Ascending aorta (tissue), 2 donors: ENCODE results near the gene DIPK1B. TPM values are rescaled to one million over a fixed set of nuclear protein-coding genes. Genes with fewer than 3 reads are reported as not detected.
A peak's percentile ranks its signal among the peaks of the same experiment; 100 is the strongest.

Source experiments
- DNase-seq, 2 donors: peaks; one replicate each; pipeline ENCODE4 v3.0.0-alpha.2; 2019; ENCODE audit warnings: low spot score in 2 of 2
- H3K27ac ChIP-seq, 2 donors: fragments of 200-600 bp; sonication (generic); one replicate each; pipeline ENCODE4 v1.5.1; 2016 to 2017; ENCODE audit warnings: mild to moderate bottlenecking in 1 of 2
- H3K27me3 ChIP-seq: fragments of 200-600 bp; sonication (generic); one replicate; pipeline ENCODE4 v1.5.1; 2017
- H3K36me3 ChIP-seq, 2 donors: fragments of 200-600 bp; sonication (generic); one replicate each; pipeline ENCODE4 v1.5.1; 2016
- H3K4me1 ChIP-seq, 2 donors: fragments of 200-600 bp; sonication (generic); one replicate each; pipeline ENCODE4 v1.5.1; 2016 to 2017; ENCODE audit warnings: mild to moderate bottlenecking in 1 of 2
- H3K4me3 ChIP-seq, 2 donors: fragments of 200-600 bp; sonication (generic); one replicate each; pipeline ENCODE4 v1.5.1; 2016 to 2017; ENCODE audit warnings: mild to moderate bottlenecking in 1 of 2
- H3K9me3 ChIP-seq, 2 donors: fragments of 200-600 bp; sonication (generic); one replicate each; pipeline ENCODE4 v1.5.1; 2016
- intact Hi-C: fragments of 100-400 bp; cut with DNase I; formaldehyde crosslinking; loops from one replicate; pipeline ENCODE4 v1.15.1; 2023
- total RNA-seq: library from RNA; depleted of rRNA; stranded (reverse); fragments of >200 nt; gene quantifications from one replicate; pipeline ENCODE4 v1.1.0, GENCODE V29; 2016
- TF ChIP-seq, protein P1 (sequence below), 3 experiments: fragments of 200-600 bp in 2 of 3; fragments of 450-650 bp in 1 of 3; sonication (generic) in 2 of 3; IDR thresholded peaks; one replicate each; pipeline ENCODE4 v1.5.1; 2016 to 2019; ENCODE audit warnings: antibody characterized with exemption in 3 of 3, mild to moderate bottlenecking in 1 of 3, moderate library complexity in 1 of 3

DIPK1B gene
- total RNA-seq, 1 donor from 2014 or later, result 86.2 TPM

DNA sequence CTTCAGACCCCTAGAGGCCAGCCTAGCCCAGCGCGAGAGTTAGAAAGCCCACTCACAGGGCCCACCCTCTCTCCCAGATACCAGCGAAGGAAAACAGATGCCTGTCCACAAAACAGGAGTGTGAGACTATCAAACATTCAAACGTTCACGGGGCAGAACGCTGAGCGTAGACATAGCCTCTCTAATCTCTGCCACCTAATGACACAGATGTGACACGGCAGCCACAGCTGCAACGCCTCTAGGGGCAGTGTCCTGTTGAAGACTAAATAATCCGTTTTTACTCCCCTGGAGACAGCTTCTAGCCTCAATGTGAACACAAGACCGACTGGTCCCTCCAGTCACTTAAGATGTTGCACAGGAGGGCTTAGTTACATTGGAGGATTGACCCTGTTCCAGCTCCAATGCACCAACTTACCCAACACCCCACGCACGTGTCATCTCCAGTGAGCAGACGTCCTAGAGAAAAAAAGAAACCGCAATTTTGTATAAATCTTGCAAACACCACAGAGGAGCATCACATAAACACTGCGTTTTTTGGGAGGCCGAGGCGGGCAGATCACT lies 14.3 kb downstream of the DIPK1B start:
- TF ChIP-seq, protein P1, sequence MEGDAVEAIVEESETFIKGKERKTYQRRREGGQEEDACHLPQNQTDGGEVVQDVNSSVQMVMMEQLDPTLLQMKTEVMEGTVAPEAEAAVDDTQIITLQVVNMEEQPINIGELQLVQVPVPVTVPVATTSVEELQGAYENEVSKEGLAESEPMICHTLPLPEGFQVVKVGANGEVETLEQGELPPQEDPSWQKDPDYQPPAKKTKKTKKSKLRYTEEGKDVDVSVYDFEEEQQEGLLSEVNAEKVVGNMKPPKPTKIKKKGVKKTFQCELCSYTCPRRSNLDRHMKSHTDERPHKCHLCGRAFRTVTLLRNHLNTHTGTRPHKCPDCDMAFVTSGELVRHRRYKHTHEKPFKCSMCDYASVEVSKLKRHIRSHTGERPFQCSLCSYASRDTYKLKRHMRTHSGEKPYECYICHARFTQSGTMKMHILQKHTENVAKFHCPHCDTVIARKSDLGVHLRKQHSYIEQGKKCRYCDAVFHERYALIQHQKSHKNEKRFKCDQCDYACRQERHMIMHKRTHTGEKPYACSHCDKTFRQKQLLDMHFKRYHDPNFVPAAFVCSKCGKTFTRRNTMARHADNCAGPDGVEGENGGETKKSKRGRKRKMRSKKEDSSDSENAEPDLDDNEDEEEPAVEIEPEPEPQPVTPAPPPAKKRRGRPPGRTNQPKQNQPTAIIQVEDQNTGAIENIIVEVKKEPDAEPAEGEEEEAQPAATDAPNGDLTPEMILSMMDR (IDR thresholded peaks at IDR 0.05), result no peak
- H3K27me3 ChIP-seq, result no peaks in the 10 kb centered on the region
- H3K4me3 ChIP-seq, result peak overlapping the region; percentile 74 to 81
- no peak for DNase-seq
- intact Hi-C loops, result loop anchor here (5.0 kb wide), 2 partner anchors 39 to 244 kb away; partner anchors contain the start of genes AGPAT2 and SEC16A
- peaks cover 16 to 18% of the 10 kb centered on the region in 2 donors for H3K4me1 ChIP-seq
- H3K27ac ChIP-seq, result no peak overlapping the region
- H3K36me3 ChIP-seq, result peaks cover 44 to 48% of the 10 kb centered on the region in 2 donors
- H3K9me3 ChIP-seq, result no peaks in the 10 kb centered on the region

DNA sequence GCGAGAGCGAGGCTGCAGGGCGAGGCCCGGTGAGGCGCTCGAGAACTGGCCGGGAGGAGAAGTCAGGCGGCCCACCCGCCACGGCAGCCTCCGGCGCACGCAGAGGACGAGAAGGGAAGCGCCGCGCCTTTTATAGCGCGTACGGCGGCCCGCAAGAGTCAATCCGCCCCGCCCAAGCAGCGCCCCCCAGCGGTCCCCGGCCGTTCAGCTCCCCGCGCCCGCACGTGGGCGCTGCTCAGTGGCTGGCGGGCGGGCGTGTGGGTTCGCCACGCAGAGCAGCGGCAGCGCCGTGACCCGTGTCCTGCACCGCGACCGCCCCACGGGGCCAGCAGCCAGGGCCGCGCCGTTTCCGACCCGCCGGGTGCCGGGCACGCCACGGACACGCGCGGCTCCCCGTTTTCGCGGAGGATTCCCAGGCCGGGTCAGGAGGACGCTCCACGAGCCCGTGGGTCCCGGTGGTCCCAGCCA lies 15.7 kb downstream of the DIPK1B start:
- Histone ChIP-seq H3K4me3 (peak overlapping the region; percentile 74 to 81), H3K27me3 (no peaks in the 10 kb centered on the region), H3K27ac (peak overlapping the region in 1 of 2 donors; percentile 45), H3K9me3 (no peaks in the 10 kb centered on the region), H3K36me3 (peaks cover 32 to 35% of the 10 kb centered on the region in 2 donors), H3K4me1 (peaks cover 16 to 18% of the 10 kb centered on the region in 2 donors)
- TF ChIP-seq, protein P1 (IDR thresholded peaks at IDR 0.05), result peak; percentile 80 to 98 (median 86)
- DNase-seq, result peak; percentile 54 to 91
- intact Hi-C loops, result loop anchor here (5.0 kb wide), 2 partner anchors 41 to 246 kb away; partner anchors contain the start of genes AGPAT2 and SEC16A

DNA sequence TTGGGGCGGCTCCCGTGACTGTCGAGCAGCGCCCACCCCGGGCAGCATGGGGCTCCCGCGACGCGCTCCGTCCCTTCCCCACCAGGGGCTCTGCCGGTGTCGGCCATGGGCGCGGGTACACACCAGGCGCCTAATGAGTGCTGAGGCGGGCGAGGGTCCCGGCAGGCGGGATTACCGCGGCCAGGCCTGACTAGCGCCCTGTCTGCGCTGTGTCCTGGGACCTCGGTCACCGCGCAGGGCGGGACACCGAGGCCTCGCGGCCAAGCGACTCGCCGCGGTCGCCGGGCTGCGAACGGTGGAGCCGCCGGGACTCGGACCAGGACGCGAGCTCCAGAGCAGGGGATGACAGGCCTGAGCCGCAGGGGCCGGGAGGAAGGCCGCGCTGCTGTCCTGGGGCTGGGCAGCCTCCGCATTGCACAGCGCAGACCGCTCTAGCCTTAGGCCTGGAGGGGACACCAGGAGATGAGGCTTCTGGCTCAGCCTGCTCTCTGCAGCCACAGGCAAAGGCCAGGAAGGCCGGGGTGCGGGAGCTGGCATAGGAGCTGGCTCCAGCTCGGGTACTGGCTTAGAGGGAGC lies 16.3 kb downstream of the DIPK1B start:
- Histone ChIP-seq H3K27ac (no peak overlapping the region), H3K4me3 (peak overlapping the region; percentile 74 to 81), H3K9me3 (no peaks in the 10 kb centered on the region), H3K36me3 (peaks cover 27 to 30% of the 10 kb centered on the region in 2 donors), H3K4me1 (peaks cover 16 to 18% of the 10 kb centered on the region in 2 donors), H3K27me3 (no peaks in the 10 kb centered on the region)
- no peak for DNase-seq
- TF ChIP-seq, protein P1 (IDR thresholded peaks at IDR 0.05), result no peak
- intact Hi-C loops, result loop anchor here (5.0 kb wide), 2 partner anchors 41 to 246 kb away; partner anchors contain the start of genes AGPAT2 and SEC16A

DNA sequence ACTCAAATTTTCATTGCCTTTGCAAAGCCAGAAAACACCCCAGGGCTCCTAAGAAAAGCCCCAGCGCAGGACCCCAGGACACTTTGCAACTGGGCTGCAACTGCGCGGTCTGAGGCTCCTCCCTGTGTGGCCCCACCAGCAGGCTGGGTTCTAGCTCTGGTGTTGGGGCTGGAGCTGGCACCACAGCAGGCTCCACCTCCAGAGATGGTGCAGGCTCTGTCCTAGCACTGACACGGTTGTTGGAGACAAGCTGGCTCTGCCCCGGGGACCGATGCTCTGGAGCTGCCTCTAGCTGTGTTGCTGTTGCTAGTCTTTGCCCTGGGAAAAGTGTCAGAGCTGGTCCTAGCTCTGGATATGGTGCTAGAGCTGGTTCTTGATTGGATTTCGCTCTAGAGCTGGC lies 16.8 kb downstream of the DIPK1B start:
- peaks cover 22 to 25% of the 10 kb centered on the region in 2 donors for H3K36me3 ChIP-seq
- H3K9me3 ChIP-seq, result no peaks in the 10 kb centered on the region
- H3K4me3 ChIP-seq, result peak overlapping the region in 1 of 2 donors; percentile 81
- H3K27me3 ChIP-seq, result no peaks in the 10 kb centered on the region
- TF ChIP-seq, protein P1 (IDR thresholded peaks at IDR 0.05), result no peak
- H3K27ac ChIP-seq, result no peak overlapping the region
- DNase-seq, result no peak
- intact Hi-C loops, result loop anchor here (5.0 kb wide), 2 partner anchors 42 to 247 kb away; partner anchors contain the start of genes AGPAT2 and SEC16A
- H3K4me1 ChIP-seq, result peaks cover 16 to 18% of the 10 kb centered on the region in 2 donors

DNA sequence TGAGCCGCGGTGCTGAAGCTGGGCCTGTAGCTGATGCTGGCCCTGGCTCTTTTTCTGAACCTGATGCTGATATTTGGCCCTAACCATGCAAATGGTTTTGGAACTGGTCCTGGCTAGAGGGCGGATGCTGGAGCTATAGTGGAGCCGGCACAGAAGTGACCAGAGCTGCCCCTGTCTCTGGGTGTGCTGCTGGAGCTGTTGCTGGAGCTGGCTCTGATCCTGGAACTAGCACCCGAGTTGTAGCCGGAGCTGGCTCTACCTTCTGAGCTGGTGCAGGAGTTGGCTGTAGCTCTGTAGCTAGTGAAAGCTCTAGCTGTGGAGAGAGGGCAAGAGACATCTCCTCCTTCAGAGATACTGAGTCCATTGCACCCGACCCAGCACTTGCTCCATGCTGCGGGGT lies 17.6 kb downstream of the DIPK1B start:
- Histone ChIP-seq H3K36me3 (peaks cover 14 to 17% of the 10 kb centered on the region in 2 donors), H3K27me3 (no peaks in the 10 kb centered on the region), H3K27ac (no peak overlapping the region), H3K9me3 (no peaks in the 10 kb centered on the region), H3K4me3 (no peak overlapping the region), H3K4me1 (peaks cover 16 to 18% of the 10 kb centered on the region in 2 donors)
- no peak for DNase-seq
- TF ChIP-seq, protein P1 (IDR thresholded peaks at IDR 0.05), result no peak
- intact Hi-C loops, result loop anchor here (5.0 kb wide), 2 partner anchors 43 to 248 kb away; partner anchors contain the start of genes AGPAT2 and SEC16A
